Measurements from ENCODE around the gene POLDIP2. TPM values are rescaled to one million over a fixed set of nuclear protein-coding genes. Genes with fewer than 3 reads are reported as not detected.

POLDIP2 gene
- total RNA-seq, 2 experiments from 2014 or later, result 84.9 to 98.4 TPM

- intact Hi-C loops (cut with DNase I, micrococcal nuclease), result no loop called here
Measured at GRCh38 chr17:28317099-28317965, 40.0 kb downstream of the POLDIP2 start.

GRCh38 chr17:28315846-28316705, 41.3 kb downstream of the POLDIP2 start:
- ChIA-PET CTCF (no interaction called here), POLR2A (no interaction called here)
- no peak for ATAC-seq
- H3K27me3 Mint-ChIP-seq, result peaks cover 2% of the 10 kb centered on the region
- H3K4me1 Mint-ChIP-seq, result peaks cover 21% of the 10 kb centered on the region
- H3K4me3 Mint-ChIP-seq, result no peak overlapping the region
- H3K27ac Mint-ChIP-seq, result no peak overlapping the region
- no peak for DNase-seq
- H3K36me3 Mint-ChIP-seq (ENCODE audit: low read depth), result peaks cover 6% of the 10 kb centered on the region
- intact Hi-C loops (cut with DNase I, micrococcal nuclease), result no loop called here
- no peaks in the 10 kb centered on the region for H3K9me3 Mint-ChIP-seq (ENCODE audit: low read depth)

More at GRCh38 chr17:28317099-28317965, 40.0 kb downstream of the POLDIP2 start:
- Mint-ChIP-seq H3K27ac (peak overlapping the region; percentile 11), H3K4me3 (peak overlapping the region; percentile 96), H3K4me1 (peaks cover 27% of the 10 kb centered on the region), H3K9me3 (ENCODE audit: low read depth) (no peaks in the 10 kb centered on the region), H3K36me3 (ENCODE audit: low read depth) (peaks cover 10% of the 10 kb centered on the region), H3K27me3 (peaks cover 2% of the 10 kb centered on the region)
- ChIA-PET CTCF (interaction anchor here (0.6 to 0.8 kb wide), 2 partner anchors 14 to 66 kb away, joined by 3 read pairs; no protein-coding TSS in a partner anchor), POLR2A (interaction anchor here (0.7 to 0.9 kb wide), 2 partner anchors 13 to 48 kb away, joined by 4 to 5 read pairs; partner anchors contain the start of gene SEBOX)
- no peak for ATAC-seq
- no peak for DNase-seq

- Mint-ChIP-seq H3K4me3 (no peak overlapping the region), H3K9me3 (ENCODE audit: low read depth) (no peaks in the 10 kb centered on the region), H3K4me1 (peaks cover 10% of the 10 kb centered on the region), H3K36me3 (ENCODE audit: low read depth) (no peaks in the 10 kb centered on the region), H3K27ac (no peak overlapping the region), H3K27me3 (peaks cover 2% of the 10 kb centered on the region)
- ATAC-seq (no peak), DNase-seq (no peak)
- intact Hi-C loops (cut with DNase I, micrococcal nuclease), result no loop called here
- ChIA-PET CTCF (interaction anchor here (1.3 kb wide), 1 partner anchor 62 kb away, joined by 3 read pairs; no protein-coding TSS in a partner anchor), POLR2A (interaction anchor here (0.6 kb wide), 1 partner anchor 11 kb away, joined by 4 read pairs; no protein-coding TSS in a partner anchor)
Measured at GRCh38 chr17:28313841-28314240, 43.5 kb downstream of the POLDIP2 start.

GRCh38 chr17:28306954-28307401, 50.3 kb downstream of the POLDIP2 start:
- Mint-ChIP-seq H3K4me3 (no peak overlapping the region), H3K27ac (no peak overlapping the region), H3K9me3 (ENCODE audit: low read depth) (no peaks in the 10 kb centered on the region), H3K27me3 (peaks cover 20% of the 10 kb centered on the region), H3K4me1 (no peaks in the 10 kb centered on the region), H3K36me3 (ENCODE audit: low read depth) (no peaks in the 10 kb centered on the region)
- POLR2A ChIA-PET, result no interaction called here
- DNase-seq (no peak), ATAC-seq (no peak)
- CTCF ChIA-PET, result no interaction called here
- intact Hi-C loops (cut with DNase I, micrococcal nuclease), result no loop called here

- Mint-ChIP-seq H3K27ac (no peak overlapping the region), H3K4me1 (peaks cover 15% of the 10 kb centered on the region), H3K4me3 (no peak overlapping the region), H3K27me3 (peaks cover 7% of the 10 kb centered on the region), H3K36me3 (ENCODE audit: low read depth) (no peaks in the 10 kb centered on the region), H3K9me3 (ENCODE audit: low read depth) (no peaks in the 10 kb centered on the region)
- intact Hi-C loops (cut with DNase I, micrococcal nuclease), result no loop called here
- POLR2A ChIA-PET, result no interaction called here
- no peak for DNase-seq
- CTCF ChIA-PET, result interaction anchor here (1.2 kb wide), 1 partner anchor 47 kb away, joined by 3 read pairs; no protein-coding TSS in a partner anchor
- no peak for ATAC-seq
Measured at GRCh38 chr17:28298449-28298848, 58.9 kb downstream of the POLDIP2 start.

Small RNAs within 50 kb of the gene (microRNA-seq; reads per million reads assigned to microRNA genes)
- gene MIR4723 (ENCODE audit: borderline replicate concordance), result 4.2 reads per million, percentile 10 among the genes with 10 or more reads in this experiment

Other genes starting within 250 kb of the POLDIP2 start
- 10 to 100 TPM; 31.0 to 49.3 TPM for gene TMEM97, start 38.3 kb downstream of the POLDIP2 start, total RNA-seq
- 10 to 100 TPM; 12.9 to 17.3 TPM for gene IFT20, start 22.1 kb downstream of the POLDIP2 start, total RNA-seq
- gene TNFAIP1, start 21.8 kb downstream of the POLDIP2 start, total RNA-seq, result 10 to 100 TPM; 25.5 to 26.1 TPM
- not detected for gene SEBOX, start 7.7 kb upstream of the POLDIP2 start, total RNA-seq
- under 1 TPM in 1 of 2 experiments, not detected in 1; 0.21 TPM for gene VTN, start 12.8 kb upstream of the POLDIP2 start, total RNA-seq
- 10 to 100 TPM; 18.1 to 21.9 TPM for gene SARM1, start 14.2 kb upstream of the POLDIP2 start, total RNA-seq
- 1 to 10 TPM; 3.0 to 4.0 TPM for gene SLC46A1, start 48.7 kb upstream of the POLDIP2 start, total RNA-seq
- not detected for gene SLC13A2, start 116.1 kb upstream of the POLDIP2 start, total RNA-seq
- gene FOXN1, start 148.8 kb upstream of the POLDIP2 start, total RNA-seq, result not detected
- gene UNC119, start 195.1 kb upstream of the POLDIP2 start, total RNA-seq, result 10 to 100 TPM; 35.9 to 48.7 TPM
- 10 to 100 TPM; 38.7 to 41.4 TPM for gene PIGS, start 214.0 kb upstream of the POLDIP2 start, total RNA-seq
- 100 to 1,000 TPM; 131 to 133 TPM for gene ALDOC, start 219.4 kb upstream of the POLDIP2 start, total RNA-seq
- 100 to 1,000 TPM; 142 to 165 TPM for gene SPAG5, start 241.5 kb upstream of the POLDIP2 start, total RNA-seq

All from activated CD4-positive, alpha-beta T cell treated with anti-CD3 and anti-CD28 coated beads for 36 hours (primary cell).